Fibroblast of mammary gland (primary cell): Measurements from ENCODE around the gene TPMT.

Experiments used
- DNase-seq: peaks from one replicate; pipeline ENCODE4 v3.0.0-alpha.2; 2010; ENCODE audit warnings: low read depth
- H3K4me3 ChIP-seq: 2 replicates; pipeline ENCODE4 v1.5.1; 2011; ENCODE audit warnings: low read depth, mild to moderate bottlenecking, low read length, moderate library complexity; ENCODE audit not compliant: control insufficient read depth
- TF ChIP-seq, protein P1 (sequence below): conservative IDR thresholded peaks from 2 replicates; pipeline ENCODE4 v1.5.1; 2011; ENCODE audit warnings: low read depth, low read length, inconsistent platforms; ENCODE audit not compliant: control insufficient read depth, insufficient read depth

TPMT gene

DNA sequence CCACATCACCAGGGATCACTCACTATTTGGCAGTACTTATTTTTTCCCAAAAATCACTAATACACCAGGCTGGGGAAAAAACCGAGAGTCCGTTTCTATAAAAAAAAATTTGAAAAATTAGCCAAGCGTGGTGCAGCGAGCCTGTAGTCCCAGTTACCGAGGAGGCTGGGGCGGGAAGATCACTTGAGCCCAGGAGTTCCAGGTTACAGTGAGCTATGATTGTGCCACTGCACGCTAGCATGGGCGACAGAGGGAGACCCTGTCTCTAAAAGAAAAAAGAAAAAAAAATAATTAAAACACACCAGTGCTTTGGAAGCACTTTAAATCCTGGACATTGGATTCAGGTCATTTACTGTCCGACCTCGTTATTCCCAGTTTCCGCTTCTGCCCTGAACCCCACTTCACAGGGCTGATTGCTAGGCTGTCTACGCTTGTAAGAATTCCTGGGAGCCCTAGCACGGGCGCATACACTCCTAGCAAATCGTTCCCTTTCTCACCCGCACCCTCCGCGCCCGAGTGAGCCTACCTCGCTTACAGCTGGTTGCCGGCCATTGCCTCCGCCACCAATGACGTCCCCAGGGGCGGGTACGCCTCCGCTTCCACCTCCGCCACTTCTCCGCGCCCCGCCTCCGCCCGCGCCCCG lies at the start of gene TPMT:
TPMT (minus strand) TSS at position 571 of the 643 bp plus-strand sequence. CDS start 5,950 bp downstream, outside the sequence.
- no peak for DNase-seq
- TF ChIP-seq, protein P1, sequence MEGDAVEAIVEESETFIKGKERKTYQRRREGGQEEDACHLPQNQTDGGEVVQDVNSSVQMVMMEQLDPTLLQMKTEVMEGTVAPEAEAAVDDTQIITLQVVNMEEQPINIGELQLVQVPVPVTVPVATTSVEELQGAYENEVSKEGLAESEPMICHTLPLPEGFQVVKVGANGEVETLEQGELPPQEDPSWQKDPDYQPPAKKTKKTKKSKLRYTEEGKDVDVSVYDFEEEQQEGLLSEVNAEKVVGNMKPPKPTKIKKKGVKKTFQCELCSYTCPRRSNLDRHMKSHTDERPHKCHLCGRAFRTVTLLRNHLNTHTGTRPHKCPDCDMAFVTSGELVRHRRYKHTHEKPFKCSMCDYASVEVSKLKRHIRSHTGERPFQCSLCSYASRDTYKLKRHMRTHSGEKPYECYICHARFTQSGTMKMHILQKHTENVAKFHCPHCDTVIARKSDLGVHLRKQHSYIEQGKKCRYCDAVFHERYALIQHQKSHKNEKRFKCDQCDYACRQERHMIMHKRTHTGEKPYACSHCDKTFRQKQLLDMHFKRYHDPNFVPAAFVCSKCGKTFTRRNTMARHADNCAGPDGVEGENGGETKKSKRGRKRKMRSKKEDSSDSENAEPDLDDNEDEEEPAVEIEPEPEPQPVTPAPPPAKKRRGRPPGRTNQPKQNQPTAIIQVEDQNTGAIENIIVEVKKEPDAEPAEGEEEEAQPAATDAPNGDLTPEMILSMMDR = no peak

GRCh38 chr6:18203786-18204185 lies 48.9 kb upstream of the TPMT start:
- H3K4me3 ChIP-seq = no peak overlapping the region
- DNase-seq = no peak
- TF ChIP-seq, protein P1 = no peak

More for the DNA sequence above, at the start of gene TPMT:
- peak within 1 kb of the TSS; percentile 98 for H3K4me3 ChIP-seq

DNA sequence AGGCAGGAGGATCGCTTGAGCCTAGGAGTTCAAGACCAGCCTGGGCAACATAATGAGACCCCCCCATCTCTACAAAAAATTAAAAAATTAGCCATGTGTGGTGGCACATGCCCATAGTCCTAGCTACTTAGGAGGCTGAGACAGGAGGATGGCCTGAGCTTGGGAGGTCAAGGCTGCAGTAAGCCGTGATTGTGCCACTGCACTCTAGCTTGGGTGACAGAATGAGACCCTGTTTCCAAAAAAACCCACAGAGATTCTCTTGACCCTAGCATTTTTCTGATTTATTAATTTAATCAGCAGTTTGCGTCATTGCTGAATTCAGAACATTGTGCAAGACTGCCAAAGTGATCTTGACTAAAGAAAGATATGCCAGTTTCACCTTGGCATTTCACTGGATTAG lies 37.1 kb upstream of the TPMT start:
- TF ChIP-seq, protein P1 = no peak
- no peak overlapping the region for H3K4me3 ChIP-seq
- DNase-seq = no peak

- TF ChIP-seq, protein P1 = no peak
- no peak overlapping the region for H3K4me3 ChIP-seq
These were observed 34.3 kb upstream of the TPMT start for GRCh38 chr6:18189196-18189595.

GRCh38 chr6:18187701-18188100 lies 32.8 kb upstream of the TPMT start:
- no peak for DNase-seq
- TF ChIP-seq, protein P1 = no peak
- H3K4me3 ChIP-seq = no peak overlapping the region

More at GRCh38 chr6:18189196-18189595, 34.3 kb upstream of the TPMT start:
- DNase-seq = no peak

GRCh38 chr6:18186540-18187250 lies 31.8 kb upstream of the TPMT start:
- no peak overlapping the region for H3K4me3 ChIP-seq
- no peak for DNase-seq
- TF ChIP-seq, protein P1 = no peak
